Measurements from ENCODE around the gene PODN.

DNA sequence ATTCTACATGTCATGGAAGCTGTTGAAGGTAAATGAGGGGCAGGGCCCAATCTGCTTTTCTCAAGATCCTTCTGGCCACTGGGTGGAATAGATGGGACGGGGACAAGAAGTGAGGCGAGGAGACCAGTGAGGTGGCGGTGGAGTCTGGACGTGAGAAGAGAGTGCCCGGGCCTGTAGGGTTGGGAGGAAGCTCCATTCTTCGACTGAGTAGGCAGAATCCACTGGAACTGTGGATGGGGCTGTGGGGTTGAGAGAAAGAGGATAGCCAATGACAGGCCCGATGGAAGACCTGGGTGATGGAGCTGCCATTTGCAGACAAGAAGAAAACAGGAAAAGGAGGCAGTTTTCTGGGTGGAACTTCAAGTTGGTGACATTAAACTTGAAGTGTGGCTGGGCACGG, 70.2 kb downstream of the PODN start:
- TF ChIP-seq CTCF (IDR thresholded peaks at IDR 0.05; ENCODE audit: borderline replicate concordance, extremely low read depth, low read length, poor library complexity, severe bottlenecking) = no peak
- TF ChIP-seq EZH2 (IDR thresholded peaks at IDR 0.05; ENCODE audit: borderline replicate concordance, low read depth, low read length, severe bottlenecking) = no peak
